Measurements from ENCODE around the gene RBM47. TPM values are rescaled to one million over a fixed set of nuclear protein-coding genes. Genes with fewer than 3 reads are reported as not detected.

RBM47 gene
- total RNA-seq, 2 donors from 2014 or later = 4.4 to 13.7 TPM

DNA sequence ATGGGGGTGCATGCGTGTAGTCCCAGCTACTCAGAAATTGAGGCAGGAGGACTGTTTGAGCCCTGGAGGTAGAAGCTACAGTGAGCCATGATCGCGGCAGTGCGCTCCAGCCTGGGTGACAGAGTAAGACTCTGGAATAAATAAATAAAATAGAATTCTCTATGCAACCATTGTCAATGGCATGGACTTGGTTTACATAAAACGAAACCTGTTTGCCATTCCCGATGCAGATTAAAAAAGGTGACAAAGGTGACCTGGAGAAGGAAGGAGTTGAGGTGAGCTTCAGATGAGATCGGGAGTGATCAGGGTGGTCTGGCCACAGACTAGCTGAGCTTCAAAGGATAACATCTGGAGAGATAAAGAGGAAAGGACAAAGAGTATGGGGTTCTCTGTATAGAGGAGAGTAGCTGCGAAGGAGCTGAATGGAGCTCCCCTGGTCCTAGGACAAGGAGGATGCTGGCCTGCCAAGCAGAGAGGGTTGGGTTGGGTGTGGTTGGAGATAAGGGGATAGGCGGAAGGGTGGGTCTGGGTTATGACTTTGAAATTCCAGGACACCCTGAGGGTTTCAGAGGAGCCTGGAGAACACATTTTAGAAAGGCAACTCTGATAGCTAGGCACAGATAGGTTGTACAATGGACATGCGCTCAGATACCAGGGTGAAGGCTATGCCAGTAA, 98.6 kb downstream of the RBM47 start:
- Histone ChIP-seq H3K27ac (no peak overlapping the region), H3K36me3 (no peaks in the 10 kb centered on the region), H3K4me3 (no peak overlapping the region), H3K4me1 (peaks cover 0 to 5% of the 10 kb centered on the region in 2 donors), H3K27me3 (no peaks in the 10 kb centered on the region), H3K9me3 (no peaks in the 10 kb centered on the region)
- no peak for DNase-seq (ENCODE audit: low spot score)
- no peak for TF ChIP-seq CTCF (IDR thresholded peaks at IDR 0.05)

GRCh38 chr4:40526741-40527140, 102.9 kb downstream of the RBM47 start:
- Histone ChIP-seq H3K9me3 (no peaks in the 10 kb centered on the region), H3K27me3 (no peaks in the 10 kb centered on the region), H3K4me3 (no peak overlapping the region), H3K27ac (peak overlapping the region in 1 of 2 donors; percentile 75), H3K4me1 (peaks cover 0 to 17% of the 10 kb centered on the region in 2 donors), H3K36me3 (no peaks in the 10 kb centered on the region)
- DNase-seq (ENCODE audit: low spot score) = no peak
- no peak for TF ChIP-seq CTCF (IDR thresholded peaks at IDR 0.05)

DNA sequence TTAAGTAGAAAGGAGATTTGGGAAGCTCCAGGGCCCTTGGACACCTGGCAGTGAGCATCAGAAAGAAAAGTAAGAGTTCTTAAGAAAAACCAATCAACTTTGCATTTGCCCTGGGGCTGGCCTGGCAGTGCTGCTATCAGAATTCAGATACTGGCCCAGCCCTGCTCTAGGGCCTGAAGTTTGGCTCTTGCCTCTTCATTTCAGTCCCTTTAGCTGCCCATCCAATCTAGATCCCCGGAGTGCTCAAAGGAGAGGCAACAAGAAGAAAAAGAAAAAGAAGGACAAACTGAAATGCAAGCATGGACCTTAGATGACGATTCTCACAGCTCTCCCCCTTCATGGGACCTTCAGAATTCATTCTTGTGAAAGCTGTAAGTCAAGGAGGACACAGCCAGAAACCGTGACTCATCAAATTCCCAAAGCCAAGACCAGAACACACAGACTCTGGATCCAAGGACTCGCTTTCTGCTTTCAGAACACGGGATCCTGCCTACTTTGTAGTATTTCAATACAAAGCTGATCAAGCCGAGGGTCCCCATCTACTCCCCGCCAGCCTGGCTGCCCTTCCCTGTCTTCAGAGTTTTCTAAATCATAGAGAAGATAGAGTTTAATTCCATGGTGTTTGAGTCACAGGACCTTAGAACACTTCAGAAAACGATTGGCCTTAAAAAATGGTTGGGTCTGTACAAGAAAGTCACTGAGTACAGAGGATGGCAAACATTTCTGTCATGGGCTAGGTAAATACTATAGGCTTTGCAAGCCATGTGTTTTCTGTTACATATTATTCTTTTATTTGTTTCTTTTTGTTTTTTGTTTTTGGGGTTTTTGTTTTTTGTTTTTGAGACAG, 103.7 kb downstream of the RBM47 start:
- Histone ChIP-seq H3K9me3 (no peaks in the 10 kb centered on the region), H3K36me3 (no peaks in the 10 kb centered on the region), H3K4me1 (peaks cover 0 to 17% of the 10 kb centered on the region in 2 donors), H3K27me3 (no peaks in the 10 kb centered on the region), H3K4me3 (no peak overlapping the region), H3K27ac (peak overlapping the region; percentile 69 to 75)
- TF ChIP-seq CTCF (IDR thresholded peaks at IDR 0.05) = no peak
- peak; percentile 76 for DNase-seq (ENCODE audit: low spot score)

GRCh38 chr4:40524366-40525041, 105.2 kb downstream of the RBM47 start:
- TF ChIP-seq CTCF (IDR thresholded peaks at IDR 0.05) = no peak
- Histone ChIP-seq H3K27ac (peak overlapping the region in 1 of 2 donors; percentile 11), H3K9me3 (no peaks in the 10 kb centered on the region), H3K4me1 (peaks cover 0 to 17% of the 10 kb centered on the region in 2 donors), H3K27me3 (no peaks in the 10 kb centered on the region), H3K4me3 (no peak overlapping the region), H3K36me3 (no peaks in the 10 kb centered on the region)
- no peak for DNase-seq (ENCODE audit: low spot score)

GRCh38 chr4:40523581-40523980, 106.1 kb downstream of the RBM47 start:
- H3K9me3 ChIP-seq = no peaks in the 10 kb centered on the region
- no peaks in the 10 kb centered on the region for H3K27me3 ChIP-seq
- TF ChIP-seq CTCF (IDR thresholded peaks at IDR 0.05) = no peak
- H3K27ac ChIP-seq = no peak overlapping the region
- no peak for DNase-seq (ENCODE audit: low spot score)
- no peak overlapping the region for H3K4me3 ChIP-seq
- no peaks in the 10 kb centered on the region for H3K36me3 ChIP-seq
- peaks cover 0 to 17% of the 10 kb centered on the region in 2 donors for H3K4me1 ChIP-seq

All from right atrium auricular region (tissue), 2 donors.